Effector CD4-positive, alpha-beta T cell (primary cell): ENCODE results near the gene EXOC6B.

Experiments
- DNase-seq: peaks from one replicate; pipeline ENCODE4 v3.0.0-alpha.2; 2020

Gene EXOC6B

GRCh38 chr2:72731116-72731515, 94.7 kb downstream of the EXOC6B start:
- DNase-seq: no peak

GRCh38 chr2:72727356-72727755, 98.5 kb downstream of the EXOC6B start:
- DNase-seq: no peak

GRCh38 chr2:72723769-72724370, 102.0 kb downstream of the EXOC6B start:
- DNase-seq: no peak

- DNase-seq: no peak
Observed at GRCh38 chr2:72722492-72723070, 103.3 kb downstream of the EXOC6B start.

GRCh38 chr2:72719416-72719815, 106.4 kb downstream of the EXOC6B start:
- DNase-seq: no peak

- no peak for DNase-seq
Observed at GRCh38 chr2:72718876-72719275, 107.0 kb downstream of the EXOC6B start.

- DNase-seq: no peak
Observed at GRCh38 chr2:72716601-72717000, 109.2 kb downstream of the EXOC6B start.

GRCh38 chr2:72713857-72714256, 112.0 kb downstream of the EXOC6B start:
- no peak for DNase-seq

- no peak for DNase-seq
Observed at GRCh38 chr2:72712977-72713376, 112.9 kb downstream of the EXOC6B start.

GRCh38 chr2:72712304-72712703, 113.5 kb downstream of the EXOC6B start:
- no peak for DNase-seq

- DNase-seq: no peak
Observed at GRCh38 chr2:72710418-72711152, 115.2 kb downstream of the EXOC6B start.

- no peak for DNase-seq
Observed at GRCh38 chr2:72708236-72708635, 117.6 kb downstream of the EXOC6B start.

- DNase-seq: no peak
Observed at GRCh38 chr2:72698300-72698699, 127.5 kb downstream of the EXOC6B start.

- DNase-seq: no peak
Observed at GRCh38 chr2:72696559-72696958, 129.3 kb downstream of the EXOC6B start.

GRCh38 chr2:72695676-72696075, 130.2 kb downstream of the EXOC6B start:
- no peak for DNase-seq

GRCh38 chr2:72694715-72695496, 130.9 kb downstream of the EXOC6B start:
- no peak for DNase-seq

- no peak for DNase-seq
Observed at GRCh38 chr2:72689579-72690195, 136.1 kb downstream of the EXOC6B start.

- no peak for DNase-seq
Observed at GRCh38 chr2:72685638-72686213, 140.1 kb downstream of the EXOC6B start.

- DNase-seq: no peak
Observed at GRCh38 chr2:72682061-72682460, 143.8 kb downstream of the EXOC6B start.

- no peak for DNase-seq
Observed at GRCh38 chr2:72681016-72681995, 144.5 kb downstream of the EXOC6B start.

- no peak for DNase-seq
Observed at GRCh38 chr2:72678024-72678423, 147.8 kb downstream of the EXOC6B start.
